Cardiac septum (tissue), 1 donor: ENCODE results near the gene CDK13. TPM values are rescaled to one million over a fixed set of nuclear protein-coding genes. Genes with fewer than 3 reads are reported as not detected.

Source experiments
- DNase-seq: peaks from one replicate; pipeline ENCODE4 v3.0.0-alpha.2; 2020; ENCODE audit warnings: low spot score
- intact Hi-C: fragments of 100-400 bp; cut with DNase I; formaldehyde crosslinking; loops from one replicate; pipeline ENCODE4 v1.14.0; 2022
- total RNA-seq: library from RNA; stranded (reverse); fragmentation: NEBNext Ultra II Directional; extraction: Animal tissue kit (Norgen Biotek cat#: 25700); gene quantifications from one replicate; pipeline ENCODE4 v1.2.1, GENCODE V29; 2021
- donor health status: DM: no; HTN: no; CAD: no.

CDK13 gene
- total RNA-seq, 1 donor from 2014 or later: 28.9 TPM

DNA sequence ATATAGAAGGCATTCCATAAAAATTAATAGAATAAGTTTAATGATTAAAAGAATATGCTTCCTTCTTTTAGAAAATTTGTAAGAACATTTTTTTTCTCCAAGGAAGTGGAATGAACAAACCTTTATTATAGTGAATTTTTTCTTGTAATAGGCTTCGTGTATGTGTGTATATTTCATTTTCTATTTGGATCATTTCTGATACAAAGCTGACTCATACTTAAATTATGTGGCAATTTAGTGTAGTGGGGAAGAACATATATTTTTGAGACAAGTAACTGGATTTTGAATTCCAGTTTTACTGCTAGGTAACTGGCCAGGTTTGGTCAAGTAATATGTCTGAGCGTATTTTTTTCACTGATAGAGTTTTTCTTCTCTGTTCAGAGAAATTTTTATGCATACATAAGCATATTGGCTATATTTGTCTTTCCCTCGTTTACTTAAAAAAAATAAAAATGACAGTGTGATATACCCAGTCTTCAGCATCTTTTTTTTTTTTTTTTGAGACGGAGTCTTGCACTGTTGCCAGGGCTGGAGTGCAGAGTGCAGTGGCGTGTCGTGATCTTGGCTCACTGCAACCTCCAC, 50.8 kb downstream of the CDK13 start:
- DNase-seq: no peak
- intact Hi-C loops: no loop called here

DNA sequence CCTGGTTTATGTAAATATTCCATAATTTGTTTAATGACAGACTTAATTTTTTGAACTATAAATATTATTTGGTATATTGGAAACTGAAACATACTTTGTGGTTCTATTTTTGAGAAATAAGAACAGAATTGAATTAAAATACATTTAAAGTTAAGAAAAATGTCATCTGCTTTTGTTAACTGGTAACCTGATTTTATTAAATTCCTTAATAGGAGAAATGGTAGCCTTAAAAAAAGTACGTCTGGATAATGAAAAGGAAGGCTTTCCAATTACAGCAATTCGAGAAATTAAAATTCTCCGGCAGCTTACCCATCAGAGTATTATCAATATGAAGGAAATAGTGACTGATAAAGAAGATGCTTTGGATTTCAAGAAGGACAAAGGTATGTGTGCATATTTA, 51.6 kb downstream of the CDK13 start:
- intact Hi-C loops: no loop called here
- DNase-seq: no peak

DNA sequence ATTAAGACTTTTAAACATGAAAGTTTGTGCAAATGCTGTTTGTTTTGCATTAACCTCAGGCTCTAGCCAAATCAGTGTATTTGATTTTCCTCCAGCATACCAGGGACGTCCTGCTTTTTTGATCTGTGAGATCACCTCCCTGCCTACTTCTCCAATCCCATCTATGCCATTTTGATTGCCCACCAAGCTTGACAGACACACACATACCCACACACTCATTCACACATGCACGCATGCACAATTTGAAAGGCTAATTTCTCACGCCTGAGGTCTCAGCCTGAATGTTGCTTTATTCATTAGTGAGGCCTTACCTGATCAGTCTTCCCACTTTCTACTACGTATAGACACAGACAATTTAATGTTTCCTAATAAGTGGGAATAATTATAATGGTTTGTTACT, 53.5 kb downstream of the CDK13 start:
- intact Hi-C loops: no loop called here
- no peak for DNase-seq

DNA sequence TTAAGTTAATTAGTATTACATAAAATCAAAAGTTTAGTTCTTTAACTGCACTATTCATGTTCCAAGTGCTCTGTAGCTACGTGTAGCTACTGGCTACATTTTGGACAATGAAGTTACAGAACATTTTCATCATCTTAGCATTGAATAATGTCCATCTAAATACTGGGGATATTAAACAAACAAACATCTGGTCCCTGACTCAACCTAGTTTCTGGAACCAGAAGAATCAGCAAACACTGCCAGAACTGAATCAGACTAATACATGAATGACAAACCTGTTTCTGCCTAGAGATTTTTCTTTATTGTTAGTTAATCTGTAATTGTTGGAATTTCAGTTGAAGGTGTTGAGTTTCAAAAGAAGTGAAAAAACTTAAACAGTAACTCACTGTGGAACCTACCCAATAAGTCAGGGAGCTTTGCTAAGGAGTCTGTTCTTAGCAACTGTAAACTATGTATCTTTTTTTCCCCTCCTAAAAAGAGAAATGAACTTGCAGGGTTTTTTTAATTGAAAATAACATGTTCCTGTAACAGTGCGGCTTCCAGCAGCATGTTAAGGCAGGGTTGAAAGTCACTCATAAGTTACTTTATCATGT, 58.3 kb downstream of the CDK13 start:
- intact Hi-C loops: no loop called here
- no peak for DNase-seq

DNA sequence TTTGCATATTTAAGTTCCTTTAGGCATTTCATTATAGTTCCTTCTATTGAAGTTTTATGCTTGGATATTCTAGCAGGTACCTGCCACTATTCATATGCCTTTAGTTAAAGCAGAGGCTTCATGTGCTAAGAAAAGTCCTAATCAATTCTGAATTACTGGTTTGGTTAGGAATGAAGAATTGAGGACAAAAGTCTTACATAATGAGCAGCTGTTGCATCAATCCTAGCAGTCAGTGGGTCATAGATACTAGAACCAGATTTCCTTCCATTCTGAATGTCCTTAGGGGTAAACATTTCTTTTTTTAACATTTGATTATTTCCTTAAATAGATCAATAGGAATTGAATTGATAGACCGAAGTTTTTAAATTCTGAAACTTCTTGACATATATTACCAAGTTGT, 59.2 kb downstream of the CDK13 start:
- intact Hi-C loops: no loop called here
- DNase-seq: no peak

DNA sequence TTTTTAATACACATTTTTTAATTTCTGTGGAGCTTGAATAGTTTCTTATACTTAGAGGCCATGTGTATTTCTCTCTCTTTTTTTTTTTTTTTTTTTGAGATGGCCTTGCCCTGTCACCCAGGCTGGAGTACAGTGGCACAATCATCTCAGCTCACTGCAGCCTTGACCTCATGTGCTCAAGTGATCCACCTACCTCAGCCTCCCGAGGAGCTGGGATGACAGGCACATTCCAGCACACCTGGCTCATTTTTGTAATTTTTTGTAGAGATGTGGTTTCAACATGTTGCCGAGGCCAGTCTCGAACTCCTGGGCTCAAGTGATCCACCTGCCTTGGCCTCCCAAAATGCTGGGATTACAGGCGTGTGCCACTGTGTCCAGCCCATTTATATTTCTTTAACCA, 64.3 kb downstream of the CDK13 start:
- DNase-seq: no peak
- intact Hi-C loops: no loop called here

DNA sequence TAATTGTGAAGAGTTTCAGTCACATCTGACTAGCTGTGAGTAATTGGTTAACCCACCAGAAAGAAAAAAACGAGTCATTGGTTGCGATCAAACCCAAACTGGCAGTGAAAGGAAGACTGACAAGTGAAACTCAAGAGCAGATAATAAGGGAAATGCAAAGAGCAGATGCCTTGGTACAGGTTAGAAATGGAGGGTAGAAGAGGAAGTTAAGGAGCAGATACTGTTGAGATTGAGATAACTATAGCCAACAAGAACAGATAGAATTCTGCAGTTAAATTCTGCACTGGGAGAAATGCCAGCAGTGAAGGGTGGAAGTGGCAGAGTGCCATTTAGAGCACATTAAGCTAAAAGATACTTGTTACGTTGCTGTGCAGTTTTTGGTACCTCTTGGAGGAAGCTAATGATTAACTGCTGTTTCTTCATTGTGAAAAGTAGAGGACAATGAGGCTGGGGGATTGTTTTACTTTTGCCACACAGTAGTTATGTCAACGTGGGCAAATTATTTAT, 65.8 kb downstream of the CDK13 start:
- DNase-seq: no peak
- intact Hi-C loops: no loop called here

DNA sequence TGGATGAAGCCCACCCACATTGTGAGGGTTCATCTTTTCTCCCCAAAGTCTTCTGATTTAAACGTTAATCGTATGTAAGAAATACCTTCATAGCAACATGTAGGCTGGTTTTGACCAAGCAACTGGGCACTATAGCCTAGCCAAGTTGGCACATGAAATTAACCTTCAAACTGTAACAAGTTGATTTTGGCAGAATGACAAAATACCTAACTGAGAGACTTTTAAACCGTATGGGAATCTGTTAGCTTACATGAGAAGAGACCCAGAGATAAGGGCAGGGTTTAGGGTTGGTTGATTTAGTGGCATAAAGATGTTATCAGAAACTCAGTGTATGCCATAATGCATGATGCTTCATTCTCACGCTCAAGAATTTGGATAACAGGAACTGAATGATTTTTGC, 69.5 kb downstream of the CDK13 start:
- DNase-seq: no peak
- intact Hi-C loops: no loop called here

DNA sequence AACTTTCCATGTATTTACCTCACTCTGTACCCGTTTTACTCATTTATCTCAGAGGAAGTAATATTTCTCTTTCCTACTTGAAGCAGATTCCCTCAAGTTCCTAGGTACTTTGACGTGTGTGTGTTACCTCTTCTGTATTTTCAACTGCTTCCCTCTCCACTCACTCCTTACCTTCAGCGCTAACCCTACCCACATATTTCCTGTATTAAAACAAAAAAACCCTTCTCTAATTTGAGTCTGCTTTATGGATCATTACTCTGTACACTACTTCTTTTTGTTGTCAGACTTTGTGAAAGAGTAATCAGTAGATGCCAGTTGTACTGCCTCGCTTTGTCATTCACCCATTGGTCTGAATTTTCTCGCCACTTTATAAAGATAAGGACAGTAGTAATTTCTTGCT, 74.0 kb downstream of the CDK13 start:
- DNase-seq: no peak
- intact Hi-C loops: no loop called here

DNA sequence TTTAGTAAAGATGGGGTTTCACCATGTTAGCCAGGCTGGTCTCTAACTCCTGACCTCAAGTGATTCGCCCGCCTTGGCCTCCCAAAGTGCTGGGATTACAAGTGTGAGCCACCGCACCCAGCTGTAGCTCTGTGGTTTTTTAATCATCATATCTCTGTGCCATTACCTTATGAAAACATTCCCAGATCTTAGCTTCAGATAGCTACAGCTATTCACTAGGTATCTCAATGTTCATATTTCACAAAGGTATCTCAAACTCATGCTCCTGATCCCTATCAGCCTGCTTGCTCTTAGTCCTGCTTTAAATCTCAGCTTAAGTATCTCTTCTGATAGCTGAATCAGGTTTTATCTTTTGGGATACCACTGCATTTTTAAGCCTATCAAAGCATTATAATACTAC, 74.8 kb downstream of the CDK13 start:
- intact Hi-C loops: no loop called here

DNA sequence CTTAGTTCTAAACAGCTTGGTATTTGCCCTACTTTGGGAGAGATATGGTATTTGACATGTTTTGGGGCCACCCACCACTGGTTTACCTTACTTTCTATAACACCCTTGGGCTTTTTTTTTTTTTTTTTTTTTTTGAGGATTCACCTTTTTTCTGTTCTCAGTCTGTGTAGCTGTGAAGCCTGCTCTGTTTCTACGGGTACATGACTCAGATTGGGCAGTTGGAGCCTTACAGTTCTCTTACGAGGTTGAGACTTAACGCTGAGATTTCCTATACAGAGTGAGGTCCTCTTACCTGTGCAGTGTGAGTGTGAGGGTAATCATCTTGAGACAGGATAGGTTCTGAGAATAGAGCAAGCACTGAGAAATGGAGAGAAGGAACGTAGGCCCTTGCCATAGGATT, 77.5 kb downstream of the CDK13 start:
- intact Hi-C loops: no loop called here
- no peak for DNase-seq

More for the DNA sequence above, 74.8 kb downstream of the CDK13 start:
- DNase-seq: no peak

DNA sequence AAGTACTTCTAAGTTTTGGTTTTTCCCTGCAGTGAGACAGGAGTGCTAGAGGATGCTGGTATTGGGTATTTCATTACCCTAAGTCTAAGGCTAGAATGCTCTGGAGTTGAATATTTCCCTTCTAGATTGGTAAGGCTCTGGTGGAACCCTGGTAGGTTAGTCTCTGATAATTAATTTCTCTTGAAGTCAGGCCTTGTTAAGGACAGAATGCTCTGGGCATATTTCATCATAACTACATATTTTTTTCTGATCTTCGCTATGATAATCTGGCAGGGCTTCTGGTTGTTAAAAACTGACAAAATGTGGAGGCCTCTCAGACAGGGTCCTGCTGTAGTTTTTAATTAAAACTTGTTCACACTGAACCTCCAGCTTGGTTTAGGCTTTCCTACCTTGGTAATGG, 83.8 kb downstream of the CDK13 start:
- intact Hi-C loops: no loop called here
- DNase-seq: no peak

DNA sequence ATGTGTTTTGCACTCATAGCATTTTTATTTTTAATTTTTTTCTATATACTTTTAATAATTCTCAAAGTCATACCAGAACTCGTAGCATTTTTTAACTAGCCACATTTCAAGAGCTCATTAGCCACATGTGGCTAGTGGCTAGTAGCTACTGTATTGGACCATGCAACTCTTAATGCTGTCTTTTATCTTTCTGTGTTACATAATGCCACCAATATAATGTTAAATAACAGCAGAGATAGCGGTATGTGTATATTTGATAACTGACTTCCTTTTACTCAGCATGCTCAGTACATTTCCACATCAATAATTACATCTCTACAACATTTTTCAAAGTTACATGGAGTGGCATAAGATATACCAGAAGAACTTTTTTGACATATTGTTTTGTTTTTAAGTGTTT, 91.4 kb downstream of the CDK13 start:
- intact Hi-C loops: no loop called here

DNA sequence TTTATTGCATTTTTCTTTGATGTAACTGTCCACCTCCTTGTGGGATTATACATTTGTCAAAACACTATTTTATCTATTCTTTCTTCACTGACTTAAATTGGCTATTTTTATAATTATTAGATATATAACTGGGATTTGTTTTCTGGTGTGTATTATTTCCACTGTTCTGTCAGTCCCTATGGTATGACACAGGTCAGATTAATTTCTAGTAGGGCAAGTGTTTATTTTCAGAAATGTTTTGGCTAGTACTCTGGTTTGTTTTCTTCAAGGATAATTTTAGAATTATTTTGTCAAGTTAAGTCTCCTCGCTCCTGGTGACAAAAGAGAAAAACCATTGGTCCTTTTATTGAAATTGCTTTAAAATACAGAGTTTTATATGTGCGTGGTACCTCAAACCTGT, 93.1 kb downstream of the CDK13 start:
- no peak for DNase-seq
- intact Hi-C loops: no loop called here

More for the DNA sequence above, 91.4 kb downstream of the CDK13 start:
- no peak for DNase-seq

DNA sequence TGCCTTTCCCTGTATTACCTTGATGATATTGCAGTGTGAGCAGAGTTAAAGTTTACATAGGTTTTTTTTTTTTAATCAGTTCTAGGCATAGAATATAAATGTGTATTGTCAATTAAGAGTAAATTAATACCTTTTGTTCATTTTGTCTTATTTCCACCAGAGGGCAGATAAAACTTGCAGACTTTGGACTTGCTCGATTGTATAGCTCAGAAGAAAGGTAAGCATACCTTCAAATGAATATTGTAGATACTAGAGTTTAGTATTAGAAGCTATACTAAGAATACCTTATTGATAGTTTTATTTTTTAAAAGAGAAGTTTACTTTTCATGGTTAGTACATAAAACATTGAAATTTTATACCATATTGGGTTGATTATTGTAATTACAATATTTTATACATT, 97.6 kb downstream of the CDK13 start:
- intact Hi-C loops: no loop called here
- DNase-seq: no peak

DNA sequence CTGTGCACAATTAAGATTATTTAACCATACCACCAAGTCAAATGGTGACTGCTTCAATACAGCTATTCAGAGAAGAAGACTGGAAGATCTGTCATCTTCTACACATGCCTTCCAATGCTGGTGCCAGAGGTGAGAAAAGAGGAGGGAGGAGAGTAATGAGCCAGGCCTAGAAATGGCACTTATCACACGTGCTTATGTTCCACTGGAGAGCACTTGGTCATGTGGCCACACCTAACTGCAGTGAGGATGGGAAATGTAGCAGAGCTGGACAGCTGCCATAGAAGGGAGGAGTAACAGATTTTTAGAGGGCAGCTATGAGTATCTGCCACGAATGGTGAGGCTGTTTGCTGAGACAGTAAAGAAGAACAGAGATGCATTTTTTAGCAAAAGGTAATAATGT, 107.2 kb downstream of the CDK13 start:
- DNase-seq: no peak
- intact Hi-C loops: no loop called here

DNA sequence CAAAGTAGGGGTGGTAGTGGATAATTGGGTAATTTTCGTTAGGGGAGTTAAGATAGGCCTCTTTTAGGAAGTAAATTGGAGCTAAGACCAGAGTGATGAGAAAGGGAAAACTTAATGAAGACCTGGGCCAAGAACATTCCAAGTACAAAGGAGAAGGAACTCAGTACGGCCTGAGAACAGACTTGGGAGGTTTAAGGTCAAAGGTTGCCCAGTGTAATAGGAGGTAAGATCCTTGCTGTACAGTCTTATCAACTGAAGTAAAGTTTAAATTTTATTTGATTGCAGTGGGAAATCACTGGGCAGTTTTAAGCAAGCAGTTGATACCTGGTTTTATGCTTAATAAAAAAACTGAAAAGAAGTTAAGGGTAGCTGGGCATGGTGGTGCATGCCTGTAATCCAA, 108.0 kb downstream of the CDK13 start:
- no peak for DNase-seq
- intact Hi-C loops: no loop called here

DNA sequence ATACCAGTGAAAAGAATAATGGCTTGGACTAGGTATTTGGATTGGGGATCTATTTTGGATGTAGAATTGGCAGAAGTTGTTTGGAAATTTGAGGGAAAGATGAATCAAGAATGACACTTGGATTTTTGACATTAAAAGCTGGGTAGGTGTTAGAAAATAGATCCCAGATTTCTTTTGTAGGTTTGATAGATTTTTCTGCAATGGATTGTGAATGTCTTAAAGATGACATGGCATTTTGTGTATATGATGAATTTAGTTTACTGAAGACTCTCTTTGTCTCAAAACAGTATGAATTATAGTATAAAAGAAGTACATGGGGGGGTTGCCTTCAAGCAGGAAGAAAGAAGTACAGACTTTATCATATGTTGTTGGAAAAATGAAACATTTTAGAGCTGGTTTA, 108.6 kb downstream of the CDK13 start:
- intact Hi-C loops: no loop called here
- no peak for DNase-seq

DNA sequence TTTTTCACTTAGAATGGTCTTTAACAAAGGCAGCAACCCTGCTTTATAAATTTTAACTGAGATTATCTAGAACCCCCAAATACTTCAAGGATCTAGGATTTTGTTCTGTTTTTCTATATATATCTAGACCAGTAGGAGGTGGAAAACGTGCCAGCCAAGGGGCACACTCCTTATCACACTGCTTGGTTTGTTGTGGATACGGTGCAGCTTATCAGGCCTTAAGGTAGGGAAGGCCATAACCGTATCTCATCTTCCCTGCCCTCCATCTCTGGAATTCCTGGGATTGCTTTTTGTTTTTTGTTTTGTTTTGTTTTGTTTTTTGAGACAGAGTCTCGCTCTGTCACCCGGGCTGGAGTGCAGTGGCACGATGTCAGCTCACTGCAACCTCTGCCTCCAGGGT, 109.0 kb downstream of the CDK13 start:
- DNase-seq: no peak
- intact Hi-C loops: no loop called here

DNA sequence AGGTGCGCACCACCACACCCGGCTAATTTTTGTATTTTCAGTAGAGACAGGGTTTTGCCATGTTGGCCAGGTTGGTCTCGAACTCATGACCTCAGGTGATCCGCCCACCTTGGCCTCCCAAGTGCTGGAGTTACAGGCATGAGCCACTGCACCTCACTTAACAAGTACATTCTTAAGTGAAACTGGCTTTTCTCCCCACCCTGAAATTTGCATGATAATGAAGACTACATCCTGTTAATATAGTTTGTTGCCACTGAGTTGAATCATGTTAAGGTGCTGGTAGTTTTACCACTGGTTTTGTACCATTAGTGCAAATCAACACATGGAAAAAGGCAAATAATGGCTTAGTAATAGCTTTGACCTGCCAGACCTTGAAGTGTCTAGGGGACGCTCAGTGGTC, 122.2 kb downstream of the CDK13 start:
- intact Hi-C loops: no loop called here
- no peak for DNase-seq

DNA sequence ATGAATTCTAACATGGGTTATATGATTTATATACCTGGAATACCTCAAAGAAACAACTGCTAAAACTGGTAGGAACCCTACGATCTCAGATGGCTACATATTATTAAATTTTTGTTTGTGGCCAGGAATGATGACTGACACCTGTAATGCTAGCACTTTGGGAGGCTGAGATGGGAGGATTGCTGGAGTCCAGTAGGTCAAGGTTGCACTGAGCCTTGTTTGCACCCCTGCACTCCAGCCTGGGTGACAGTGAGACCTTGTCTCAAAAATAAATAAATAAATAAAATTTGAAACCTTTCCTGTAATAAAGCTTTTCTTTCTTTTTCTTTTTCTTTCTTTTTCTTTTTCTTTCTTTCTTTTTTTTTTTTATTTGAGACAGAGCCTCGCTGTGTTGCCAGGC, 123.2 kb downstream of the CDK13 start:
- intact Hi-C loops: no loop called here
- no peak for DNase-seq

DNA sequence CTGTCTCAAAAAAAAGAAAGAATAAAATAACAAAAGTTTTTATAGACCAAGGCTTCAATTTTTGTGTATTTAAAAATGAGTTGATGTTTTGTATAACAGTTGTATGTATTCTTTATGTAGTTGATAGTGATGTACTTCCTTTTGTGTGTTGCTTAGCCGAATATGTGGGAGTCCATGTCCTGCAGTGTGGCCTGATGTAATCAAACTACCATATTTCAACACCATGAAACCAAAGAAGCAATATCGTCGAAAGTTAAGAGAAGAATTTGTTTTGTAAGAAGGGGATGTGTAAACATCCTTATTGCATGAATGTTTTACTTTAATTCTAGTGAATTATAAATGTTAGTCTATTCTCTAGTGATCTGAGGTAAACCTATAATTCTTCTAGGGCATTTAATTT, 127.8 kb downstream of the CDK13 start:
- intact Hi-C loops: no loop called here
- DNase-seq: no peak
